Endothelial cell of umbilical vein (primary cell): ENCODE measurements around the gene RELN. TPM values are rescaled to one million over a fixed set of nuclear protein-coding genes. Genes with fewer than 3 reads are reported as not detected.

Experiments used
- BruUV-seq: library from RNA; stranded (reverse); fragments of 400-500 nt; replicated peaks from 2 replicates; lab custom pipeline; 2021; lab: Mats Ljungman, UMichigan
- CTCF ChIA-PET: fragments of 300-600, 350-600 bp; sonication (Branson Sonifier 250); formaldehyde crosslinking; loops from one replicate; lab custom pipeline; 2021; ENCODE audit warnings: antibody characterized with exemption, inconsistent platforms; lab: Charles Lee
- POLR2A ChIA-PET: fragments of 300-600, 350-600 bp; sonication (Branson Sonifier 250); formaldehyde crosslinking; loops from one replicate; lab custom pipeline; 2021; ENCODE audit warnings: antibody characterized with exemption, inconsistent platforms; lab: Charles Lee
- DNase-seq: peaks from one replicate; pipeline ENCODE4 v3.0.0-alpha.2; 2011; ENCODE audit warnings: low read depth, low spot score
- FAIRE-seq: peaks from 2 replicates; lab custom pipeline; 2011; peaks lifted over from hg19 to GRCh38; lab: Jason Lieb, UNC
- H2AFZ ChIP-seq: 2 replicates; pipeline ENCODE4 v1.6.0; 2012; ENCODE audit warnings: low read depth, low read length, control low read depth, inconsistent platforms
- H3K27ac ChIP-seq: 2 replicates; pipeline ENCODE4 v1.5.1; 2011; ENCODE audit warnings: low read depth, mild to moderate bottlenecking, control low read depth, low read length, moderate library complexity; ENCODE audit not compliant: insufficient read depth
- H3K27me3 ChIP-seq, 2 experiments: 2 replicates each; pipeline versions ENCODE4 v1.6.0 to v1.6.1; 2011; ENCODE audit warnings: low read length in 2 of 2, mixed read lengths in 1 of 2; ENCODE audit not compliant: control insufficient read depth in 2 of 2, insufficient read depth in 2 of 2
- H3K36me3 ChIP-seq, 2 experiments: 2 replicates in 1 of 2; 3 replicates in 1 of 2; pipeline ENCODE4 v1.5.1; 2011; ENCODE audit warnings: low read length in 2 of 2, mild to moderate bottlenecking in 1 of 2, moderate library complexity in 1 of 2; ENCODE audit not compliant: control insufficient read depth in 2 of 2, insufficient read depth in 2 of 2; ENCODE audit errors: extremely low read depth in 1 of 2
- H3K4me1 ChIP-seq: 3 replicates; pipeline ENCODE4 v1.5.1; 2011; ENCODE audit warnings: mild to moderate bottlenecking, low read length; ENCODE audit not compliant: control insufficient read depth, insufficient read depth; ENCODE audit errors: extremely low read depth
- H3K4me2 ChIP-seq: 2 replicates; pipeline ENCODE4 v1.6.1; 2011; ENCODE audit warnings: low read length, control low read depth, mixed read lengths; ENCODE audit not compliant: insufficient read depth
- H3K4me3 ChIP-seq, 3 experiments: fragments of 200-600 bp in 1 of 3; sonication (generic), shearing (Covaris generic) in 1 of 3; replicated peaks in 1 of 3; 2 replicates each; pipeline ENCODE4 v1.5.1; 2011 to 2016; ENCODE audit warnings: control low read depth in 3 of 3, low read length in 3 of 3, mild to moderate bottlenecking in 2 of 3, inconsistent platforms in 1 of 3, low read depth in 1 of 3, moderate library complexity in 1 of 3; ENCODE audit not compliant: insufficient read depth in 1 of 3
- H3K79me2 ChIP-seq: 2 replicates; pipeline ENCODE4 v1.6.0; 2012; ENCODE audit warnings: low read length, inconsistent platforms; ENCODE audit not compliant: control insufficient read depth, insufficient read depth
- H3K9ac ChIP-seq: replicated peaks from 2 replicates; pipeline ENCODE3; 2011; ENCODE audit warnings: low read length, control low read depth; ENCODE audit not compliant: insufficient read depth; ENCODE audit errors: extremely low read depth
- H3K9me1 ChIP-seq: replicated peaks from 3 replicates; pipeline ENCODE4 v1.6.0; 2011; ENCODE audit warnings: mild to moderate bottlenecking, low read length; ENCODE audit not compliant: control insufficient read depth, insufficient read depth; ENCODE audit errors: extremely low read depth
- H3K9me3 ChIP-seq: replicated peaks from 2 replicates; pipeline ENCODE4 v1.5.1; 2012; ENCODE audit warnings: low read length, inconsistent platforms; ENCODE audit not compliant: control insufficient read depth, insufficient read depth
- H4K20me1 ChIP-seq: replicated peaks from 2 replicates; pipeline ENCODE3; 2011; ENCODE audit warnings: mild to moderate bottlenecking, low read length; ENCODE audit not compliant: control insufficient read depth, insufficient read depth; ENCODE audit errors: extremely low read depth
- CTCF ChIP-seq, 2 donors: IDR thresholded peaks; 1 replicate in 1 of 2; 2 replicates in 1 of 2; pipeline ENCODE4 v1.5.1; 2011; ENCODE audit warnings: low read length in 2 of 2, mild to moderate bottlenecking in 2 of 2, moderate library complexity in 2 of 2, control low read depth in 1 of 2, inconsistent platforms in 1 of 2, low read depth in 1 of 2; ENCODE audit not compliant: insufficient read depth in 1 of 2; ENCODE audit errors: extremely low read depth in 1 of 2
- EZH2 ChIP-seq: IDR thresholded peaks from 2 replicates; pipeline ENCODE4 v1.6.1; 2012; ENCODE audit warnings: borderline replicate concordance, low read depth, mild to moderate bottlenecking, moderate library complexity, low read length, inconsistent platforms; ENCODE audit not compliant: severe bottlenecking
- FOS ChIP-seq: IDR thresholded peaks from 2 replicates; pipeline ENCODE4 v1.6.1; 2011; ENCODE audit warnings: mild to moderate bottlenecking, low read length, moderate library complexity, borderline replicate concordance; ENCODE audit not compliant: insufficient read depth
- GATA2 ChIP-seq: IDR thresholded peaks from 2 replicates; pipeline ENCODE4 v1.7.0; 2011; ENCODE audit warnings: low read depth, mild to moderate bottlenecking, moderate library complexity, mixed read lengths, low read length; ENCODE audit not compliant: insufficient read length, insufficient read depth
- JUN ChIP-seq: IDR thresholded peaks from 2 replicates; pipeline ENCODE4 v1.6.1; 2011; ENCODE audit warnings: borderline replicate concordance, low read depth; ENCODE audit not compliant: insufficient read length, insufficient read depth
- MAX ChIP-seq: IDR thresholded peaks from 2 replicates; pipeline ENCODE4 v1.6.1; 2011; ENCODE audit not compliant: insufficient read depth, insufficient read length
- MYC ChIP-seq: IDR thresholded peaks from one replicate; pipeline ENCODE4 v1.6.1; 2011; ENCODE audit warnings: mild to moderate bottlenecking, low read depth, low read length
- POLR2A ChIP-seq: IDR thresholded peaks from 2 replicates; pipeline ENCODE4 v1.6.1; 2012; ENCODE audit warnings: low read depth, mild to moderate bottlenecking, control low read depth, low read length
- POLR2AphosphoS5 ChIP-seq: IDR thresholded peaks from 2 replicates; pipeline ENCODE4 v1.6.1; 2012; ENCODE audit warnings: low read depth, mild to moderate bottlenecking, control low read depth, low read length, moderate library complexity; ENCODE audit not compliant: insufficient read depth
- dilution Hi-C: fragments of 300-500 bp; cut with MboI; formaldehyde crosslinking; loops from one replicate; pipeline ENCODE4 v1.15.0; 2019; ENCODE audit warnings: low sequenced_read_pairs; ENCODE audit not compliant: extremely low pct_ligation_motif_present
- intact Hi-C: fragments of 100-400 bp; cut with micrococcal nuclease; formaldehyde crosslinking; loops from one replicate; pipeline ENCODE4 v1.10.0; 2022
- polyA plus RNA-seq, 4 experiments: library from polyadenylated mRNA; depleted of rRNA in 3 of 4; stranded (reverse) in 3 of 4; unstranded in 1 of 4; fragments of >200 nt; gene quantifications; 2 replicates each; pipeline versions ENCODE4 v1.2.1 to v1.2.3, GENCODE V29; 2011 to 2012; ENCODE audit warnings: missing spikeins in 1 of 4
- total RNA-seq: library from RNA; stranded (reverse); gene quantifications from 2 replicates; pipeline ENCODE4 v1.2.3, GENCODE V29; 2021

Gene RELN
- total and polyA plus RNA-seq, 2 donors (not counting 3 experiments of a cell fraction or from before 2014, with no cell fraction given): 0.15 to 0.22 TPM

- no peak for FAIRE-seq
- Histone ChIP-seq H3K36me3 (no peaks in the 10 kb centered on the region), H3K27me3 (no peaks in the 10 kb centered on the region), H2AFZ (no peak overlapping the region), H3K79me2 (no peaks in the 10 kb centered on the region), H3K4me2 (no peak overlapping the region), H3K4me3 (no peak overlapping the region), H3K4me1 (no peaks in the 10 kb centered on the region), H3K9me1 (no peaks in the 10 kb centered on the region), H3K9ac (no peak overlapping the region), H3K27ac (no peak overlapping the region), H4K20me1 (no peaks in the 10 kb centered on the region), H3K9me3 (no peaks in the 10 kb centered on the region)
- intact Hi-C loops (no loop called here), dilution Hi-C loops (no loop called here)
- TF ChIP-seq FOS: no peak
- TF ChIP-seq CTCF (IDR thresholded peaks at IDR 0.05; ENCODE audit: extremely low read depth in 1 of 2, insufficient read depth in 1 of 2, low read depth in 1 of 2, low read length in 2 of 2): no peak
- no peak for TF ChIP-seq EZH2
- TF ChIP-seq POLR2AphosphoS5: no peak
- no peak for TF ChIP-seq MYC
- TF ChIP-seq JUN: no peak
- TF ChIP-seq GATA2: no peak
- no peak for TF ChIP-seq MAX
- TF ChIP-seq POLR2A: no peak
- DNase-seq: no peak
- ChIA-PET CTCF (no interaction called here), POLR2A (interaction anchor here (0.7 kb wide), 1 partner anchor 10 kb away, joined by 3 read pairs; no protein-coding TSS in a partner anchor)
- BruUV-seq: no TSS peak
Observed at GRCh38 chr7:103947026-103947655, 42.3 kb downstream of the RELN start.
